Measurements from ENCODE around the gene CRB3.

Gene CRB3

DNA sequence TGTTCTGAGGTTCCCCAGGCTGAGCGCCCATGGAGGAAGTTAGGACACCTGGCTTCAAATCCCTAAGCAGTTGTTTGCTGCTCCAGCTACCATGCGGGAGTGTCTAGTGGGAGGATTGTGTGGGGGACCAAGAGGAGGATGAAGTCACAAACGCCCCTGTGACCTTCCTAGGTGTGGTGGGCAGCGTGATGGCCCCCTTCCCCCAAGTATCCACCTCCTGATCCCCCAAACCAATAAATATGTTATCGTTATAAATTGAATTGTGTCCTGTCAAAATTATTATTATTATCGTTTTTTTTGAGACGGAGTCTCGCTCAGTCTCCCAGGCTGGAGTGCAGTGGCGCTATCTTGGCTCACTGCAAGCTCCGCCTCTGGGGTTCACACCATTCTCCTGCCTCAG lies 30.4 kb upstream of the CRB3 start, which contains the start of gene SLC25A41:
SLC25A41 (minus strand) TSS at position 101 of the 400 bp plus-strand sequence; CDS start at position 31, 70 bp downstream.
- no peak for DNase-seq

DNA sequence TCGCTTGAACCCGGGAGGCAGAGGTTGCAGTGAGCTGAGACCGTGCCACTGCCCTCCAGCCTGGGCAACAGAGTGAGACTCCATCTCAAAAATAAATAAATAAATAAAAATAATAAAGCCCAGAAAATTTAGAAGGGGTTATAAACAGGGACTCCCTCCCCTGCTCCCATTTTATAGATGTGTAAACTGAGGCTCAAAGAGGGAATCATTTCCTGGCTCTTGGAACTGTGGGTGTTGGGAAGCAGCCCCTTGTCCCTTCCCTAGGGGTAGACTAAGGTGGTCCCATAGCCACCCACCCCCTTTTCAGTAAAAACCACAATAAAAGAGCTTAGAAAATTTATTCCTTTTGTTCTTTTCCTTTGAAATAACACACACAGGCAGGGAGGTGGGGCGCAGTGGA lies 24.3 kb upstream of the CRB3 start:
- DNase-seq = no peak

DNA sequence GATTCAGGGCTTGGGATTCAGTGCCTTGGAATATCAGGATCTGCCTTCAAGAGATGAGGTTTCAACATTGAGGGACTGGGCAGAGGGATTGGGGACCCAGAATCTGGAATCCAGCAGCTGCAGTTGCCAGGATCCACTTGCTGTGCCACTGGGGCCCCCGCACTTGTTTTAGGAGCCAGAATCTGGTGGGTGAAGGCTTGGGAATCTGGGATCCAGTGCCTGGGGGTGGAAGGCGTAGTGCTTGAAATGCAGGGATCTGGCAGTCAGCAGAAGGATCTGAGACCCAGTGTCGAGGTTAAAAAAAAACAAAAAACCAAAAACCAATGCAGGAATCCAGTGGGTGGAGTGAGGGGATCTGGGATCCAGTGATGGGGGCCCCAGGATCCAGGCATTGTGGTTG lies 23.2 kb upstream of the CRB3 start:
- DNase-seq = no peak

DNA sequence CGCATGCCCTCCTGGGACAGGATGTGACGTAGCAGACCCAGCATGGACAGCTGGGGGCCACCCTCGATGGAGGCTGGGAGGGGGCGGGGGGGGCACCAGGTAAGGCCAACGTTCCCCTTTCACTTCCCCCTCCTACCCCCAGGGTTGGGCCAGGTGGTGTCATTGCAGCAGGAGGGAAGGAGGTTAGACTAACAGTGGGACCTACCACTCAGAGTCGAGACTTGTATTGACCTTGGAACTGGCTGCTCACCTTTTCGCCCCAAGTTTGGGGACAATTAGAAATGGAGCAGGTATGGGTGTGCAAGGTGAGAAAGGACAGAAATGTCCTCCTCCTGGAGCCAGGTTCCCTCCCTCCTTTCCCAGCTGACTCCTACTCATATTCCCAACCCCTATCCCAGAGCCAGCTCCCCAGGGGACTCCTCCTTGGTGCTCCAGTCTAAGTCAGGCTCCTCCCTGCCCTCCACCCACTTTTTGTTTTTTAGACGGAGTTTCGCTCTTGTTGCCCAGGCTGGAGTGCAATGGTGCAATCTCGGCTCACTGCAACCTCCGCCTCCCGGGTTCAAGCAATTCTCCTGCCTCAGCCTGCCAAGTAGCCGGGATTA lies 21.9 kb upstream of the CRB3 start:
- DNase-seq = no peak

DNA sequence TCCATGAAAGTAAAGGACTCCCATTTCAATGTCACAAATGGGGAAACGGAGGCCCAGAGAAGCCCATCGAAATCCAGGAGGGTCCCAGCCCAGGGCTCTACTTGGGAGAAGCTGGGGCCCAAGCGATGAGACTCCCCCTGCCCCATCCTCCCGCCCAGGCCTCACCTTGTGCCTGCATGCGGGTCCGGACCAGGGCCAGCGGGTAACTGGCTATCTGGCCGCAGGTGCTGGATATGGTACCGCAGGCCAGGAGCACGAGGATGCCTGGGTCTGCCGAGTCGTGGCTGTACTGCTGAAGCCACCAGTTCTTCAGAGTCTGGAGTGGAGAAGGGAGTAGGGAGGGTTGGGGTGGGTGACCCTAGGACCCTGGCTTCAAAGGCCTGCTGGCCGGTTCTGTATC lies 20.1 kb upstream of the CRB3 start:
- DNase-seq = no peak

DNA sequence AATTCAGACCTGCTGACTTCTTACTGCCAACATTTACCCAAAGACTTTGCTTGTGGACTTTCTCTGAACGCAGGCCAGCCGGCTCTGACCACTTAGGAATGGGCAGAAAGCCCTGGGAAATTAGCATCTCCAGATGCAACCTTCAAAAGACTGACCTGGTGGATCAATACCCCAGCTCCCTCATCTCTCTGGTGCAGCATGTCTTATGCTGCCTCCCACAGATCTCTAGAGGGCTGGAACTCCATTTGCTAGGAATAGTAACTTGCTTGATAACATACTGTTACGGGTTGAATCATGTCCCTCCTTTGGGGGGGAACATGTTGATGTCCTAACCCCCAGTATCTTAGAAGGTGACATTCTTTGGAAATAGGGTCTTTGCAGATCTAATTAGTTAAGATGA lies 17.6 kb upstream of the CRB3 start:
- no peak for DNase-seq

DNA sequence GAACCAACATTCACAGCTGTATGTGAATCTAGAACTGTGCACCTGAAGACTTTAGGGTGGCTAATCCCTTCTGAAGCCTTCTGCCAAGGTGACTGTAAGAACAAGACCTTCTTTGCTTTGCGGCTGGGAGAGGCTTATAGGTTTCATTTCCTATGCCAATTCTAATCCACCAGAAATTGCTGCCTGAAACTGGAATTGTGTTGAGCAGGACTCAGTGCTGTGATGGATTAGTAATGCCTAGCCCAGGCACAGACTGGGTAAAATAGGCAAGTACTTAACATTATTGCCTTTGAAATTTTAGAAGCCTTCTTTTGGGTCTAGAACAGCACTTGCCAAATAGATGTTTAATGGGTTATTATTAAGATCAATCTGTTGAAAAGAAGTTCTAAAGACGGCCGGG lies 16.0 kb upstream of the CRB3 start:
- DNase-seq = no peak

DNA sequence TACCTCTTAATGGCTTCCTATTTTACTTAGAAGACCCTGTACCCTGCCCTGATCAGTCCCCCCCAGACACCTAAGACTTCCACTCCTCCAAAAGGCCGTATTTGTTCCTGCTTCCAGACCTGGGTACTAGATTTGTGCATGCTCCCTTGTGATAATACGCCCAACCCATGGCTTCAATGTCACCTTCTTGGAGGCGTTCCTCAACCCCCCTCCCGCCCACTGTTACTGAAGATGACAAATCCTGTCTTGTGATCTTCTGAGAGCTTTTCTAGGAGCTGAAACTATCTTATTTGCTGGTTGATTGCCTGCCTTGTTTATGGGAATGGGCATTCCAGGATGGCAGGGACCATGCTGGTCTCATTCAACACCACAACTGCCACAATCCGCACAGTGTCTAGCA lies 13.9 kb upstream of the CRB3 start:
- DNase-seq = no peak

DNA sequence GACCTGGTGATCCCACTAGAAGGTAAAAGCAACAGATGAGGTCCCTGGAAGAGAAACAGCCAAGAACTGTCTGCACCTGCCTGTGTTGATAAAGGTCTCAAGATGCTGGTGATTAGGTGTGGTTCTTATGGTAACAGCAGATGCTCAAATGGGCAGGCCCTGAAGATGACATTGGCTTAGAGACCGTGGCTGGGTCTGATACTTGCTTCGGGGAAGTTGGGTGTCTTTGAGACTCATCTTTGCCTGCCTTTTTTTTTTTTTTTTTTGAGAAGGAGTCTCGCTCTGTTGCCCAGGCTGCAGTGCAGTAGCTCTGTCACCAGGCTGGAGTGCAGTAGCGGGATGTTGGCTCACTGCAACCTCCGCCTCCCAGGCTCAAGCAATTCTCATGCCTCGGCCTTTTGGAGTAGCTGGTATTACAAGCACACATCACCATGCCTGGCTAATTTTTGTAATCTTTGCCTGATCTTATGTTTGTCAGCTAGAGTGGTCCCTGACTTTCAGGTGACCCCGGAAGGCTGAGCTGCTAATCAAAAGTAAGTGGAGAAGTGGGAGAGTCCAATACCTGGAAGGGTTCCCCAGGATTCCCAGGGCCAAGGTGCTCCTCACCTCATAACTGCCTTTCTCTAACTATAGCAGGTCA lies 12.4 kb upstream of the CRB3 start:
- no peak for DNase-seq

DNA sequence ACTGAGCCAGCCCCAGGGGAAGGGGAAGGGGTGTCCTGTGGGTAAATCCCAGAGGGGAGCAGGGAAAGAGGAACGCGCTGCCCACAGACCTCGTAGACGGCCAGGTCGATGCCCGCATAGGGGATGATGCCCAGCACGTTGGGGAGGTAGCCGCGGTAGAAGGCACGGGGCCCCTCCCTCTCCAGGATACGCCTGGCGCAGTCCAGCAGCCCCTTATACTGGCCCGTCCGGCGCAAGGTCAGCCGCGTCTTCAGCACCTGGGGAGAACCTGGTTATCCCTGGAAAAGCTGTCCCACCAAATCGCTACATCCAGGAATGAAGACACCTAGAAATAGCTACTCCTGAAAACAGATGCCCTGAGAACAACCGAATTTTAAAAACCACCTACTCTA lies 11.9 kb upstream of the CRB3 start:
- no peak for DNase-seq

DNA sequence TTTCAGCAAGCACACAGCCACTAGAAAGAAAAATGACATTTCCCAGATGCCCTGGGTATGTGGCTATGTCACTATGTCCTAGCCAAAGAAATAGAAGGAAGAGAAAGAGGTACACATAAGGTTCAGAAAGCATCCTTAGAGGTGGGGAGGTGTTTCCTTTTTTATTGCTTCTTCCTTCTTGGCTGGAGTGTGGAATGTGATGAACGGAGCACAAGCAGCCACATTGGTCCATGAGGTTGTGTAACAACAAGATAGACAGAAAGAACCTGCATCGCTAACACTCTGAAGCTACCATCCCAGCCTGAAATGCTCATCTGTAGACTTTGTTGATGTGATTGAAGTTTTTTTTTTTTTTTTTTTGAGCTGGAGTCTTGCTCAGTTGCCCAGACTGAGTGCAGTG lies 11.2 kb upstream of the CRB3 start:
- no peak for DNase-seq

DNA sequence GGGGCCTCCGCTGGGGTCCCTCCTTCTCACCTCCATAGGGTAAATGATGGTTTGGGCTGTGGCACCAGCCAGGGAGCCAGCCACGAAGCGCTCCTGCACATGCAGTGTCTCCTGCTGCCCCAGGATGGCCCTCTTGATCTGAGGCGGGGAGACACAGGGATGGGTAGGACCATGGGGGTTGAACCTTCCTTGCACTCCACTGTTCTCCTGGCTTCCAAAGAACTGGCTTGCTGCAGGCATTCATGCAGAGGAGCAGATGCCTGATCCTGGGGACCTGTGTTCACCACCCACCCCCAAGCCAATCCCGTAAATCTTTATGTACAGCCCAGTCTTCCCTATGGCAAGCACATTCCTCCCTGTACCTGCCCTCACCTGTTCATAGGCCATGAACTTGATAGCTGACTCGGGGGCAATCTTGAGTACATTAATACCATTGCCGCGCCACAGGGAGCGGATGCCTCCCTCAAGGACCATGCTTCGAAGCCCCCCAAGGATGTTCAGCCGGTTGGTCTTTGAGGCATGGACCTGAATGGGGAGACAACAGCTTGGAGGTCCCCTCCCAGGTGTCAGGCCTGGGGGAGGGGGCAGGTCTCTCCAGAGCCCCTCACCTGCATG lies 10.0 kb upstream of the CRB3 start:
- DNase-seq = no peak

DNA sequence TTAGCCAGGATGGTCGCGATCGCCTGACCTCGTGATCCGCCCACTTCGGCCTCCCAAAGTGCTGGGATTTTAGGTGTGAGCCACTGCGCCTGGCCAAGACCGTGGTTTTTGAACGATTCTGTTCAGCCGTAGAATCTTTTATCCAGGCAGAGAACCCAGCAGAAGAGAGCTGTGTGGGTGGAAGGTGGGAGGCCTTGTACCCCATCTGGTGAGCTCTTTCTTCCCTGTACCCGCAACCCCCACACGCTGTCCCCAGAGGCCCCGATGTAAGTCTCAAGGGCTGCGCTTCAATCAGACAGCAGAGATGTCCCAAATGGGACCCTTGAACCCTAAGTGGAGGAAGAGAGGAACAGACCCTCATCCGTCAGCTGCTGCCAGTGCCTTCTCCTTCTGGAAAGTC lies 8.1 kb upstream of the CRB3 start:
- no peak for DNase-seq

DNA sequence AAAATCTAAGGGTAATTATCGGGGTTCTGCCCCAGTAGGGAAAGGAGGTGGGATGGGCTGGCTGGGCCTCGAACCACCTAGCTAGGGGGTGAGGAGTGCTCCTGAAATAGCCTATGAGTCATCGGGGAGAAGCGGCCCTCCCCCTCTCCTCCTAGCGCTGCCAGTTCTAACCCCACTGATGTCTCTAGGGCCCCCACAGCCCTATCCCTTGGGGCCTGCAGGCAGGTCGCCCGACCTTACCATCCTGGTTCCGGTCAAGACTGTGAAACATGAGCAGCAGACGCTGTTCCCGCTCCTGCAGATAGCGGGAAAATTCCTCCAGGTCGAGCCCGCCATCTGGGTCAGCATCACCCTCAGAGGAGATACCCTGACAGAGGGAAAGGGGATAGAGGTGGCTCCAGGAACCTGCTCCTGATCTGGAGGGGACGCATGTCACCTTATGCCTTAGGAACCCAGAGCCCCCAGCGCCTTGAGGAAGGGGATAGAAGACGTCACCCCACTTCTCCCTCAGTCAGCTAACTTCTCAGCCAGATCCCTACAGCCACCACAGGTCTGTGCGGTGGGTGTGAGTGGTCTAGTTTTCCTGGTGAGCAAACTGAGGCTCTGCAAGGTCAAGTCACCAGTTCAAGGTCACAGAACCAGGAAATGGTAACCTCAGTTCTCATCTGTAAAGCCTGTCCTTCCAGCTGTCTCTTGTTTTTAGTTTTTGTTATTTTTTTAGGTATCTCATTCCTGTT lies 5.9 kb upstream of the CRB3 start:
- DNase-seq = no peak

DNA sequence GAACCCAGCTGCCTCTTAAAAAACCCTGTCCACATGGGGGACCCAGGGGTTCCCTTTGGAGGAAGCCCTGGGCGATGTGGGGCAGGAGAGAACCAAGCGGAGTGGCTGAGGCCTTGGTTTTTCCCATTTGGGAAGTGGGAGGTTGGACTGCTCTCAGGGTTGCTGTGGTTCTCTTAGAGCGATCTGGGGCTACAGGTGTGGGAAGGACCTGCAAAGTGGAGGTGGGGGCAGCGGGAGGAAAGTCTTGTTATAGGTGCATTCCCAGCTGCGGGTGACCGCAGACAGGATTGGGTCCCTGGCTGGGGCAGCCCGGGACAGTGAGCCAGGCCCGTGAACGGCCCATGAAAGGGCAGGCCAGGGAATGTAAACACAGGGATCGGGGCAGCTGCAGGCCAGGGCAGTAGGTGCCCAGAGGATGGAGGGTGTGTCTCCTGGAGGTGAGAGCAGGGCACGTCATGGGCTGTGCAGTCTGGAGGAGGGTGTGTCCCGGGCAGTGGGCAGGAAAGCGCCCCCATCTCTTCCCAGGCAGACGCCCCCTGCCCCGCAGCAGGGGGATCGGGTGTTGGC lies 5.3 kb upstream of the CRB3 start:
- DNase-seq = no peak

DNA sequence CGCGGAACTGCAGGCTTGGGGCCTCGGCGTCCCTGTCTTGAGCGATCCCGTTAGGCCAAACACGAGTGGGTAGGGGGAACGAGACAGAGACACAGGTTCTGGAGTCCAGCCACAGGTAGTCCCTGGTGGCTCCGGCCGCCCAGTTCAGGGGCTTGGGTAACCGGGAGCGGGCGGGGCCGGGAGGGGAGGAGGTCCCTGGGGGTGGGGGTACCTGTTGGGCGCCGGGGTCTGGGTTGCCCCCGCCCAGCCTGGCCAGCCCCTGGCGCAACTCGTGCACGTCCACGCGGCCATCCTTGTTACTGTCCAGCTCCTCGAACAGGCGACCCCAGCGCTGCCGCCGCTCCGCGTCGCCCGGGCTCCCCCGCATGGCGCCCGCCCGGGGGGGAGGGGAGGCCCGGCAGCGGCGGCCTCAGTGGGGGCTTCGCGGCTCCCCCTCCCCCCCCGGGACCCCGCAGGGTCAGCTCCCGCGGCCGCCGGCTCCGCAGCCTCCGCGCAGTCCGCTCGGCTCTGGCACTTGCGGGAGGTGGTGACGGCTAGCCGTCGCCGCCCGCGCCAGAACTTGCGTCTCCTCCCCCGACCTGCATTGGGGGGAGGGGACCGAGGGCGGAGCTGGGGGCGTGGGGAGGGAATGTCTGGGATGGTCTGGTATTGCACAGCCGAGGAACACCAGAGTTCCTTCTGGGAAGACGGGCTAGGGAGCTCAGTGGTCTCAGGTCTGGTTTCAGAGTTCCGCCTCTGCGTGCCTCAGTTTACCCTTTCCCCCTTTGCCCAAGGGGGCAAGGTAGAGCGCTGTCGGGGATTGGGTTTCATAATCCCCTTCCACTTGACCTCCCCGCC lies 4.6 kb upstream of the CRB3 start, which contains the start of gene SLC25A23:
SLC25A23 (minus strand) TSS at position 531 of the 837 bp plus-strand sequence; CDS start at position 367, 164 bp downstream.
- DNase-seq = no peak

DNA sequence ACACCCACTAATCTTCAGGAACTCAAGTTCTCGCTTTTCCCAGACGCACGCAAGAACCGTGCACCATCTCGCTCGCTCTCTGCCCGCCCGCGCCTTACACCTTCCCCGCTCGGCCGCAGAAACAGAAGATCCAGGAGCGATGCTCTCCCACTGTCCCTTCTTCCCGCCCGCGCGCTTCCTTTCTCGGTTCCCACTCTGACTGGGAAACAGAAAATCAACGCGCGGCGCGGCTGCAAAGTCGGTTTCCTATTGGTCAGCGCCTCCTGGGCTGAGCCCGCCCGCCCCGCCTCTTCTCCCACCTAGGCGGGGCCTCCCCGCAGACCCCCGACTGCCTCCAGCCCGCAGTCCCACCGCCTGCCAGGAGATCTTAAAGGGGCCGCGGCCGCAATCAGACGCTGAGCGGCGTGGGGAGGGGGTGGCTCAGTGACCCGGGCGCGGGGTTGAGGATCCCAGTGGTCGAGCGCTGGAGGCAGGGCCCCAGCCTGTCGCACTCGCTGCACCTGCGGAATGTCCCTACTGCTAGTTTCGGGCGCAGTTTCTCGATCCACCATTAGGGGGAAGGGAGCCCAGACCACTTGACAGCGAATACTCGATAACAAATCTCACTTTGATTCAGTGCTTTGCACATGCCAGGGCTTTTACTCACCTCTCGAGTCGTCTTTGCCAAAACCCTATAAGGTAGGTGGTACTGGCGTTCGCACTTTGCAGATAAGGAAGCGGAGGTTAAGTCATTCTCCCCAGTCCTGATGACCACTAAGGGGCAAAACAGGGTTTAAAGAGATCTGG lies 3.8 kb upstream of the CRB3 start:
- DNase-seq = peak; percentile 98

DNA sequence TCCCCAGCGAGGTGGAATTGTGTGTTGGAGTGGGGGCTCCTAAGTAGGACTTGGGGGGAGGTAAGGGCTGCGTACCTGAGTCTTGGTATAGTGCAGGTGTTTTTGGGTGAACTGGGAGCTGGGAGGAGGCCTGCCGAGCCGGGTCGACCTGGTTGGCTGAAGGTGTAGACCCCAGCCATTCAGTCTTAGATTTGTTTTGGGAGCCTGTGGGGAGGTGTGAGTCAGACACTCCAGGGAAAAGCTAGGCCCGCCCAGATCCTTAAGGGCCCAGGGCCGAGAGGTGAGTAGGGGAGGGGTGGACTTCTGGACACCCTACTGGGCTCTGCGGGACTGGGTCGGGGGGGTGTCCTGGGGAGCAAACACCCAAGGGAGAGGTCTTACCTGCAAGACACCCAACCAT lies 935 bp downstream of the CRB3 start:
- DNase-seq = no peak

DNA sequence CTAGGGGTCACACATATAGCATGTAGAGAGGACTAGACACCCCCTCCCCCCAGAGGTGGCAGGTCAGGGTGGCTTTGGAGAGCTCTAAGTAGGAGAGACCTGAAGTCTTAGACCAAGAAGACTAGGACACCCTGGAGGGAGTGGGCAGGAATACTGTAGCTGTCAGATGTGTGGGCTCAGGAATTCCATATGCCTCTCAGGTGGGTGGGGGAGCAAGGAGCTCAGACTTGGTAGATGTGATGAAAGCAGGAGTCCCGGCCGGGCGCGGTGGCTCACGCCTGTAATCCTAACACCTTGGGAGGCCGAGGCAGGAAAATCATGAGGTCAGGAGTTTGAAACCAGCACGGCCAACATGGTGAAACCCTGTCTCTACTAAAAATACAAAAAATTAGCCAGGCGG lies 1.6 kb downstream of the CRB3 start:
- DNase-seq = no peak

DNA sequence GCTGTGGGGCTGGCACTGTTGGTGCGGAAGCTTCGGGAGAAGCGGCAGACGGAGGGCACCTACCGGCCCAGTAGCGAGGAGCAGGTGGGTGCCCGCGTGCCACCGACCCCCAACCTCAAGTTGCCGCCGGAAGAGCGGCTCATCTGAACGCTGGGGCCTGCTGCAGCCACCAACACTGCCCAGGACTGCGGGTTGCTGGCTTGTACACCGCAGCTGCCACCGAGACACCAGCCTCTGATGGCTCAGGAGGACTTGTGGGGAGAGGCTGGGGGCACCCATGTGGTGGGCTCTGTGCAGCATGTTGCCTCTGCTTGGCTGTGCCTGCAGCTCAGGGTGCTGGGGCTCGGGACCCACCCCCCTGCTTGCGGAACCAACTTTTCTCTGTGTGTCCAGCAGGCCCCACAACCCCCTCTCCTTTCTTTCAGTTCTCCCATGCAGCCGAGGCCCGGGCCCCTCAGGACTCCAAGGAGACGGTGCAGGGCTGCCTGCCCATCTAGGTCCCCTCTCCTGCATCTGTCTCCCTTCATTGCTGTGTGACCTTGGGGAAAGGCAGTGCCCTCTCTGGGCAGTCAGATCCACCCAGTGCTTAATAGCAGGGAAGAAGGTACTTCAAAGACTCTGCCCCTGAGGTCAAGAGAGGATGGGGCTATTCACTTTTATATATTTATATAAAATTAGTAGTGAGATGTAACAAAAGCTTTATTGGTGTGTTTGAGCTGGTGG lies 2.6 kb downstream of the CRB3 start:
- no peak for DNase-seq

DNA sequence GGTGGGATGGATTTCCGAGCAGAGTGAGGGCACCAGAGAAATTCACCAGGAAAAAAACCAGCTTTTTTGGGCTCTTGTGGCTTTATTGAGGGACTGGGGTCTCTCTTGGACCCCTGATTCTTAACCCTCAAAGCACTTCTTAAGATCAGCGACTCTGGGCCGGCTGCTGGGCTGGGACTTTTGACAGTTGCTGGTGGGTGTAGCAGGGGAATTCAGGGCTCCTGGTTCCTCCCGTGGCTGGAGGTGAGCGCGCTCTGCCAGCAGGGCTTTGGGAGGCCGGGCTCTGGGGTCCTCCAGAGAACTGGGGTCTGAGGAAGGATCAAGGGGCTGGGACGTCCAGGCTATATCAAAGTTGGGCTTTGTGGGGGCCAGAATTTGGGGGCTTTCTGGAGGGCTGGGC lies 3.3 kb downstream of the CRB3 start:
- no peak for DNase-seq

Data from NCI-H524 treated with DMSO at 0.1 percent for 48 hours (cell line).